ENCODE measurements around the gene KMT2D.

KMT2D gene

GRCh38 chr12:49051777-49052438 lies 8.7 kb downstream of the KMT2D start:
- no peak for DNase-seq

GRCh38 chr12:49051373-49051764 lies 9.2 kb downstream of the KMT2D start:
- no peak for DNase-seq

- DNase-seq: no peak
Observed at GRCh38 chr12:49050507-49051372, 9.9 kb downstream of the KMT2D start.

GRCh38 chr12:49049566-49050224 lies 10.9 kb downstream of the KMT2D start:
- no peak for DNase-seq

GRCh38 chr12:49048953-49049352 lies 11.6 kb downstream of the KMT2D start:
- DNase-seq: no peak

- no peak for DNase-seq
Observed at GRCh38 chr12:49046129-49046895, 14.3 kb downstream of the KMT2D start.

- no peak for DNase-seq
Observed at GRCh38 chr12:49044660-49045059, 15.9 kb downstream of the KMT2D start.

- DNase-seq: peak; percentile 38
Observed at GRCh38 chr12:49043856-49044258, 16.7 kb downstream of the KMT2D start.

GRCh38 chr12:49043241-49043640 lies 17.4 kb downstream of the KMT2D start:
- DNase-seq: no peak

- DNase-seq: no peak
Observed at GRCh38 chr12:49041881-49042484, 18.6 kb downstream of the KMT2D start.

- DNase-seq: no peak
Observed at GRCh38 chr12:49041036-49041880, 19.3 kb downstream of the KMT2D start.

GRCh38 chr12:49040364-49040855 lies 20.2 kb downstream of the KMT2D start:
- no peak for DNase-seq

- no peak for DNase-seq
Observed at GRCh38 chr12:49039421-49040363, 20.9 kb downstream of the KMT2D start.

GRCh38 chr12:49038291-49038955 lies 22.2 kb downstream of the KMT2D start:
- DNase-seq: no peak

GRCh38 chr12:49037947-49038237 lies 22.7 kb downstream of the KMT2D start:
- no peak for DNase-seq

- DNase-seq: no peak
Observed at GRCh38 chr12:49037111-49037946, 23.3 kb downstream of the KMT2D start.

GRCh38 chr12:49036029-49036428 lies 24.6 kb downstream of the KMT2D start:
- DNase-seq: no peak

- no peak for DNase-seq
Observed at GRCh38 chr12:49034286-49034622, 26.3 kb downstream of the KMT2D start.
